Activated T-cell treated with anti-CD3 and anti-CD28 coated beads, Interleukin-2, amount 50 U/mL, for 24 hours (primary cell): ENCODE results near the gene OCA2.

Experiments
- DNase-seq: peaks from one replicate; pipeline ENCODE4 v3.0.0-alpha.2; 2020
- H3K27ac Mint-ChIP-seq: 2 replicates; pipeline ENCODE4 v1.8.0; 2020; ENCODE audit warnings: mild to moderate bottlenecking, mixed read lengths
- H3K27me3 Mint-ChIP-seq: 2 replicates; pipeline ENCODE4 v1.8.0; 2020; ENCODE audit warnings: mixed read lengths
- H3K36me3 Mint-ChIP-seq: 2 replicates; pipeline ENCODE4 v1.8.0; 2020; ENCODE audit warnings: low read depth, mixed read lengths
- H3K4me1 Mint-ChIP-seq: 2 replicates; pipeline ENCODE4 v1.8.0; 2020; ENCODE audit warnings: low read depth, mixed read lengths
- H3K4me3 Mint-ChIP-seq: 2 replicates; pipeline ENCODE4 v1.8.0; 2020; ENCODE audit warnings: mild to moderate bottlenecking, moderate library complexity, mixed read lengths
- H3K9me3 Mint-ChIP-seq: 2 replicates; pipeline ENCODE4 v1.8.0; 2020; ENCODE audit warnings: mixed read lengths

The OCA2 gene

DNA sequence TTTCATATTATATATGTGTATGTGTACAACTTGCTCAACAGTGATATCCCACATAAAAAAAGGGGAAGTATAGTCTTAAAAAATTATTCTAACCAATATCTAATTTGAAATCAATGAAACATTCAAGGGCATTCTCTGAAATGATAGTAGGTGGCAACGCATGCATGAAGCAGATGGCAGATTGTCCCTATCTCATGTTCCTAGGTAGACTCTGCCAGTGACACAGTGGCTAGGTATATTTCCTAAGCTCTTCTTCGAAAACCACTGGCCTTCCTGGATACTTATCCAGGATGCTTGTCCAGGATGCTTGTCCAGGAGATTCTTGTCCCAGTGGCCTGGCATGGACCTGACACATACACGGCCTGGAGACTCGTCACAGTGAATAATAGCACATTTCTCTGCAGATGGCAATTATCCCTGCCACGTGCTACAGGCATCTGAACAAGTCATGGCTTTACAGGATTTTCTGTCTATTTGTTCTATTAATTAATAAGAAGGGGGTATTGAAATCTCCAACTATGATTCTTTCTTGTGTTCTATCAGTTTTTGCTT, 54.9 kb downstream of the OCA2 start:
- peaks cover 3% of the 10 kb centered on the region for H3K9me3 Mint-ChIP-seq
- no peak overlapping the region for H3K27ac Mint-ChIP-seq

GRCh38 chr15:28043691-28044091, 55.4 kb downstream of the OCA2 start:
- H3K4me3 Mint-ChIP-seq: no peak overlapping the region
- no peak overlapping the region for H3K27ac Mint-ChIP-seq
- H3K9me3 Mint-ChIP-seq: peaks cover 3% of the 10 kb centered on the region
- no peaks in the 10 kb centered on the region for H3K4me1 Mint-ChIP-seq
- H3K27me3 Mint-ChIP-seq: peaks cover 30% of the 10 kb centered on the region
- no peak for DNase-seq
- H3K36me3 Mint-ChIP-seq: no peaks in the 10 kb centered on the region

More for the DNA sequence above, 54.9 kb downstream of the OCA2 start:
- Mint-ChIP-seq H3K36me3 (no peaks in the 10 kb centered on the region), H3K27me3 (peaks cover 25% of the 10 kb centered on the region), H3K4me3 (no peak overlapping the region), H3K4me1 (no peaks in the 10 kb centered on the region)
- DNase-seq: no peak

- Mint-ChIP-seq H3K9me3 (no peaks in the 10 kb centered on the region), H3K36me3 (no peaks in the 10 kb centered on the region), H3K27me3 (peaks cover 14% of the 10 kb centered on the region), H3K4me1 (no peaks in the 10 kb centered on the region), H3K4me3 (no peak overlapping the region), H3K27ac (no peak overlapping the region)
- DNase-seq: no peak
Measured at GRCh38 chr15:28037969-28038590, 61.0 kb downstream of the OCA2 start.

DNA sequence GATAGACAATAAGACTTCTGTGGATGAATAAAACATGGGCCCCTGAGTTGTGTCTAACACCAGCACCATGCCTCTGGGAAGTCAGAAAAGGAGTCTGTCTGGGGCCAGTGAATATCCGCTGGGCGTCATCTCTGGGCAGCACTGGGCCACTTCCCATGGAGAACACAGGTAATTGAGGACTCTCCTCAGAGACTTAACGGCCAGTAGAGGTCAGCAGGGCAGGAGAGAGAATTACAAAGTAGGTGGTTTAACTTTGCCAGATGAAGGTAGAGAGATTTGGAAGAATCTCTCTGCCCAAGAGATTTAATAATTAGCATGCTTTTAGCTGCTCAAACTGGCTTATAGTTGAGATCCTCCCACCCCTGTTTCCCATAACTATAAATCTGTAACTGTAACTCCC, 65.7 kb downstream of the OCA2 start:
- H3K27me3 Mint-ChIP-seq: peaks cover 5% of the 10 kb centered on the region
- no peak for DNase-seq
- no peaks in the 10 kb centered on the region for H3K36me3 Mint-ChIP-seq
- no peaks in the 10 kb centered on the region for H3K4me1 Mint-ChIP-seq
- H3K27ac Mint-ChIP-seq: no peak overlapping the region
- H3K9me3 Mint-ChIP-seq: no peaks in the 10 kb centered on the region
- H3K4me3 Mint-ChIP-seq: no peak overlapping the region

DNA sequence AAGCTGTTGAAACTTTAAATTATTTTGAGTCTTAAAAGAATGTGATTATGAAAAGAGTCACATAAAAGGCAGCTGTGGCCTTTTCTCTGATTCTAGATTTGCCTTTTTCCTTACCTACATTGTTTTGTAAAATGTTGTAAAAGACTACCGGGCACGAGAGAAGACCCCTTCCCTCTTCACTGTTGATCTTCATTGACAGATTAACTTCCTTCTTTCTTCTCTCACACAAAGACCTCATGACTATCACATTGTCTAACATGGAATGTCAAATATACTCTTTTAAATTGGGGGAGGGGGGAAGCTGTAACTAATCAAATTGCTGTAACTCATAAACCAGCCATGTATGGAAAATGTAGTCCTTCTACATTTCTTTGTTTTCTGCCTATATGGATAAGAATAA, 68.3 kb downstream of the OCA2 start:
- DNase-seq: no peak
- Mint-ChIP-seq H3K4me1 (no peaks in the 10 kb centered on the region), H3K27me3 (no peaks in the 10 kb centered on the region), H3K27ac (no peak overlapping the region), H3K36me3 (no peaks in the 10 kb centered on the region), H3K9me3 (no peaks in the 10 kb centered on the region), H3K4me3 (no peak overlapping the region)

DNA sequence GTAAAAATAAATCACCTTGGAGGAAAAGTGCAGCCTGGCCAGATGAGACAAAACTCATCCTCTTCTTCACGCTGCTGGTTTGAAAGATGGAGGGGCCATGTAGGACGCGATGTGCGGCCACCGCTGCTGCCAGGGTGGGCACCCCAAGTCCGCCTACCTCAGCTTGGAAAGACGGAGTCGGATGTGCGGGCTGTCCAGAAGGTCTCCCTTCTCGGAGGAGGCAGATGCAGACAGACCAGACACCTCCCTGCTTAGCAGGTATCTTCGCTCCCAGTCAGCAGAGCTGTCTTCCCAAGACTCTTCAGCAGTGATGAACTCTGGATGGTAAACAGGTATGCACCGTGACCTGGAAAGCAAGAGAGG, 71.4 kb downstream of the OCA2 start:
- DNase-seq: no peak
- H3K4me3 Mint-ChIP-seq: no peak overlapping the region
- no peak overlapping the region for H3K27ac Mint-ChIP-seq
- H3K36me3 Mint-ChIP-seq: no peaks in the 10 kb centered on the region
- H3K4me1 Mint-ChIP-seq: no peaks in the 10 kb centered on the region
- no peaks in the 10 kb centered on the region for H3K9me3 Mint-ChIP-seq
- H3K27me3 Mint-ChIP-seq: no peaks in the 10 kb centered on the region

DNA sequence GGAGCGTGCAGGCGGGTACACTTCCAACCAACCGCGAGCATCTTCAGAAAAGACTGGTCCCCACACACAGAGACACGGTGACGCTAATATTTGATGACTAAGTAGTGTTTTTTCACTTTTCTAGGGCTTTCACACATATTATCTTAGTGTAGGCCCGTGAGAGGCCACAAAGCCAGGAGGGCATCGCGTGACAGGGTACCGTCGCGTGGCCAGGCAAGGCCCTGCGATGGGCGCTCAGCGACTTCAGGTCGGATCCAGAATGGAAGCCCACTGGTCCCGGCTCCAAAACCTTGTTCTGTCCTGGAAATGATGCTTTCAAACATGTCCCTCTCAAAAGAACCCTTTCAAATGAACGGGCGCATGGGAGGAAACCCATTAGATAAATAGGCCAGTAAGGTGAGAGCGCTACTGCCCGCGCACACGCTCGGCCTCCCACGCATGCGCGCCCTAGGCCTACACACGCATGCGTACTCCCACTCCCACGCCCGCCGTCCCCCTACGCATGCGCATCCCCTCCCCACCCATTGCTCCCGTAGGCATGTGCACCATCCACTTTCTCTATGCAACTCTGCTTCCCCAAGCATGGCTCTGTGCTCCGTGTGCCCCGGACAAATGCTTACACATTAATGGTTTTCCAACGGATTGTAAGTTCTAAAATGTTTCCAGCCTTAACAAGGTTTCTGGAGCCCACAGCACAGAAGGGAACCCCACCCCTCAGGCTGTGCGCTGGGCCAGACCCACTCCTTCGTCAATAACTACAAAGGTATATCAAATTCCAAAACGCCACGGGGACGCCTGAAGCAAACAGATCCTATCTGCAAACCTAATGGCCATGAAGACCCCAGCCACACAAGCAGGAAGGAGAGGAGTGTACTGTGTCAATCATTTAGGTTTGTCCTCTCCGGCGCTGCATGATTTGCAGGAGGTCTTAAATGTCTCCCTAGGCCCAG, 72.1 kb downstream of the OCA2 start:
- no peaks in the 10 kb centered on the region for H3K27me3 Mint-ChIP-seq
- H3K36me3 Mint-ChIP-seq: no peaks in the 10 kb centered on the region
- no peak overlapping the region for H3K4me3 Mint-ChIP-seq
- no peak for DNase-seq
- H3K4me1 Mint-ChIP-seq: no peaks in the 10 kb centered on the region
- no peak overlapping the region for H3K27ac Mint-ChIP-seq
- no peaks in the 10 kb centered on the region for H3K9me3 Mint-ChIP-seq

GRCh38 chr15:28026221-28026620, 72.9 kb downstream of the OCA2 start:
- Mint-ChIP-seq H3K36me3 (no peaks in the 10 kb centered on the region), H3K9me3 (no peaks in the 10 kb centered on the region), H3K27me3 (no peaks in the 10 kb centered on the region), H3K4me1 (no peaks in the 10 kb centered on the region), H3K27ac (no peak overlapping the region), H3K4me3 (no peak overlapping the region)
- DNase-seq: no peak

GRCh38 chr15:28025413-28025812, 73.7 kb downstream of the OCA2 start:
- Mint-ChIP-seq H3K27ac (no peak overlapping the region), H3K27me3 (no peaks in the 10 kb centered on the region), H3K4me3 (no peak overlapping the region), H3K9me3 (no peaks in the 10 kb centered on the region), H3K36me3 (no peaks in the 10 kb centered on the region), H3K4me1 (no peaks in the 10 kb centered on the region)
- DNase-seq: no peak

DNA sequence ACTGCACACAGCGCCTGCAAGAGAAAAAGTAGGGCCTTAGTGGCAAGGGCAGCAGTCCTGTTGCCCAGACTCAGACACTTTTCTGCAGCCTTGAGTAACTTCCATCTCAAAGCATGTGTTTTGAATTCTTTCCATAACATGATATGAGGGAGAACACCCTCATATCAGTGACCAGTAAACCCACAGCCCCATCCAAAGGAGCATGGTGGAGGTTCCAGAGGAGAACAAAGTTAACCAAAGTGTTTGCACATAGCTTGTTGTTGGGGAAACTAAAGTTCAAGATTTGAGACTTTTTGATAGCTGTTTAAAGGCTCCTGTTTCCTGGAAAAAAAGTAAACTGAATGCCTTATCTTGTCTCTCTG, 74.2 kb downstream of the OCA2 start:
- Mint-ChIP-seq H3K9me3 (no peaks in the 10 kb centered on the region), H3K4me3 (no peak overlapping the region), H3K36me3 (no peaks in the 10 kb centered on the region), H3K27me3 (no peaks in the 10 kb centered on the region), H3K4me1 (no peaks in the 10 kb centered on the region), H3K27ac (no peak overlapping the region)
- DNase-seq: no peak

DNA sequence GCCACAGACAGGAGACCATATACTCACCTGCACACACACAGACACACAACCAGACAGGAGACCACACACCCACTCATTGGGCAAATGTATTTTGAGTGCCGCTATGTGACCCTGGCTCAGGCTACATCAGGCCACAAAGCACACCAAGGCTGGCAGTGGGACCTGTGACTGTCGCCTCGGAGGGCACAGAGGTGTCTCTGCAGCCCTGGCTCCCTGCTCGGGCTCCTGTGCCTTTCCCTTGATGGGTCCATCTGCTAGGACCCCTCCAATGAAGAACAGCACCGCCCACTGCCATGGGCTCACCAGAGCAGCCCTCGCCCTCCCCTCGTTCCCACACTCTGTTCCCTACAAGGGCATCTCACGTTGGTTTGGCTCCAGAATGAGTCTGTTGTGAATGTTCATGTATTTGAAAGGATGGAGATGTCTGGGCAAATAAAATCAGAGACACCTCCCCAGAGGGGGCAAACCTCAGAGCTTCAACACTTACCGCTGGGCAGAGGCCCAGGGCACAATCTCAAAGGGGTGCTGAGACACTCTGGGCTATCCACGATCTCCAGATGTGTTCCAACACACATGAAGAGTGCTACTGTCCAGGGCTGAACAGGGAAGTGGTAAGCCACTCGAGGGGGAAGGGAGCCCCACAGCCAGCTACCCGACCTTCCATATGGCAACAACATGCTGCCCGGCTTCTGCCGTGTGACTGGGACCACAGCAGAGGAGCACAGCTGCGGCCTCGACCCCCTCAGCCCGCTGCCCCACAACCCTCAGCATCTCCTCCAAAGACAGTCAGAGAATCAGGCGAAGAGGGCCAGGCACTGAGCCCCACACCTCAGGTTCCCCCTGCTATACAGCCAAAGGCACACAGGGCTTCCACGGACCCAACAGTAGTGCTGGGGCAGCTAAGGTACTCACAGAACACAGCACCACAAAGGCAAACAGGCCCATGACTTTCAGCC, 74.9 kb downstream of the OCA2 start:
- DNase-seq: no peak
- Mint-ChIP-seq H3K27ac (no peak overlapping the region), H3K4me3 (no peak overlapping the region), H3K9me3 (no peaks in the 10 kb centered on the region), H3K4me1 (no peaks in the 10 kb centered on the region), H3K27me3 (no peaks in the 10 kb centered on the region), H3K36me3 (no peaks in the 10 kb centered on the region)

DNA sequence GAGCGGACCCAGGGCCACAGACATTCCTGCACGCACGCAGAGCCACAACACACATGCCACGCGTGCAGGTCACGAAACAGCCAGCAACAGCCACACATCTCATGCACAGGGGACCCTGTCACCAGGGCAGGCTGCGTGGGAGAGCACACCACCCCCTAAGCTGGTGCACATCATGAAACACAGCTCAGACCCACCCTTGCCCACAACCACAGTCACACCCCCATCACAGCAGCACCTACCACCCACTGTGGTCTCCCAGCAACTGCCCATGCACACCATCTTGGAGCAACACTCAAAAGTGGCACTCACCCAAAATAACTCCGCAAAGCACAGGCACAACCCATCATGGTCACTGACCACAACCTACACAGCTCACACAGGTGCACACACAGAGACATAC, 75.7 kb downstream of the OCA2 start:
- H3K27ac Mint-ChIP-seq: no peak overlapping the region
- H3K4me3 Mint-ChIP-seq: no peak overlapping the region
- no peaks in the 10 kb centered on the region for H3K36me3 Mint-ChIP-seq
- H3K4me1 Mint-ChIP-seq: no peaks in the 10 kb centered on the region
- no peak for DNase-seq
- H3K9me3 Mint-ChIP-seq: no peaks in the 10 kb centered on the region
- no peaks in the 10 kb centered on the region for H3K27me3 Mint-ChIP-seq

- H3K27ac Mint-ChIP-seq: no peak overlapping the region
- no peaks in the 10 kb centered on the region for H3K27me3 Mint-ChIP-seq
- H3K4me1 Mint-ChIP-seq: no peaks in the 10 kb centered on the region
- no peaks in the 10 kb centered on the region for H3K9me3 Mint-ChIP-seq
- no peaks in the 10 kb centered on the region for H3K36me3 Mint-ChIP-seq
- DNase-seq: no peak
- H3K4me3 Mint-ChIP-seq: no peak overlapping the region
Measured at GRCh38 chr15:28022961-28023360, 76.2 kb downstream of the OCA2 start.

DNA sequence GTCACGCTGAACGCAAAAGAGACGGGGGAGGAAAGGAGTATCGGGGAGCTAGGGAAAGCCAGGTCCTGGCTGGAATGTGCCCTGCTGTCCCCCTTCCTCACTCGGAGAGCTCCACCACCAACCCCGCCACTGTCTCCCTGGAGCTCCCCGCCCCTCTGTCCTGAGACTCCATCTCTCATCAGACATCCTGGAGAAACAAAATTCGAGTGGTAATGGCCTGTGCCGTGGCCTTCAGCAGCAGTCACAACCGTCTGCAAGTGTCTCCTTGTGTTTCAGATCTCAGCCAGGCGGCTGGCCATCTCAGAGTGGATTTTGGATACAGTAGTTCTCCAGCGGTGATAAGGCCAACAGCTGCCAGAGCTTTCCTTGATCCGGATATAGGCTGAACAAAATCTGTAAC, 76.9 kb downstream of the OCA2 start:
- Mint-ChIP-seq H3K4me1 (no peaks in the 10 kb centered on the region), H3K4me3 (no peak overlapping the region), H3K27me3 (no peaks in the 10 kb centered on the region), H3K9me3 (no peaks in the 10 kb centered on the region), H3K36me3 (no peaks in the 10 kb centered on the region), H3K27ac (no peak overlapping the region)
- no peak for DNase-seq
